Measurements from ENCODE around the gene TGM2. TPM values are rescaled to one million over a fixed set of nuclear protein-coding genes. Genes with fewer than 3 reads are reported as not detected.

The TGM2 gene
- total RNA-seq, 4 donors from 2014 or later = 3.7 to 6.2 (median 4.6) TPM

GRCh38 chr20:38168791-38169589 lies 3.9 kb upstream of the TGM2 start:
- intact Hi-C loops (cut with DNase I; ENCODE audit: low total_unique reads) = no loop called here
- 56 to 59% methylated on average over 8 of the region's 8 CpGs for WGBS, 2 donors
- H3K4me3 ChIP-seq (ENCODE audit: low read depth, poor library complexity, severe bottlenecking) = no peak overlapping the region
- TF ChIP-seq CTCF (IDR thresholded peaks at IDR 0.05) = no peak
- no peak for TF ChIP-seq POLR2A (IDR thresholded peaks at IDR 0.05)
- DNase-seq (ENCODE audit: low spot score in 2 of 2) = no peak

- no peak for DNase-seq (ENCODE audit: low spot score in 2 of 2)
- WGBS, 2 donors = 61 to 71% methylated on average over 7 of the region's 7 CpGs
- intact Hi-C loops (cut with DNase I; ENCODE audit: low total_unique reads) = no loop called here
- TF ChIP-seq POLR2A (IDR thresholded peaks at IDR 0.05) = no peak
- no peak for TF ChIP-seq CTCF (IDR thresholded peaks at IDR 0.05)
- no peak overlapping the region for H3K4me3 ChIP-seq (ENCODE audit: low read depth, poor library complexity, severe bottlenecking)
Measured at GRCh38 chr20:38167851-38168760, 3.0 kb upstream of the TGM2 start.

- intact Hi-C loops (cut with DNase I; ENCODE audit: low total_unique reads) = no loop called here
- TF ChIP-seq POLR2A (IDR thresholded peaks at IDR 0.05) (no peak), CTCF (IDR thresholded peaks at IDR 0.05) (no peak)
Measured at GRCh38 chr20:38167328-38167850, 2.3 kb upstream of the TGM2 start.

GRCh38 chr20:38166703-38167233 lies 1.7 kb upstream of the TGM2 start:
- H3K4me3 ChIP-seq (ENCODE audit: low read depth, poor library complexity, severe bottlenecking) = no peak overlapping the region
- TF ChIP-seq CTCF (IDR thresholded peaks at IDR 0.05) (no peak), POLR2A (IDR thresholded peaks at IDR 0.05) (no peak)
- WGBS, 2 donors = 84 to 88% methylated on average over 11 of the region's 11 CpGs
- intact Hi-C loops (cut with DNase I; ENCODE audit: low total_unique reads) = no loop called here
- DNase-seq (ENCODE audit: low spot score in 2 of 2) = no peak

More at GRCh38 chr20:38167328-38167850, 2.3 kb upstream of the TGM2 start:
- no peak overlapping the region for H3K4me3 ChIP-seq (ENCODE audit: low read depth, poor library complexity, severe bottlenecking)
- no peak for DNase-seq (ENCODE audit: low spot score in 2 of 2)
- WGBS, 2 donors = 91 to 98% methylated on average over 8 of the region's 8 CpGs

- intact Hi-C loops (cut with DNase I; ENCODE audit: low total_unique reads) = no loop called here
- 59 to 65% methylated on average over 11 of the region's 11 CpGs for WGBS, 2 donors
- H3K4me3 ChIP-seq (ENCODE audit: low read depth, poor library complexity, severe bottlenecking) = no peak overlapping the region
- TF ChIP-seq POLR2A (IDR thresholded peaks at IDR 0.05) = no peak
- no peak for TF ChIP-seq CTCF (IDR thresholded peaks at IDR 0.05)
- DNase-seq (ENCODE audit: low spot score in 2 of 2) = no peak
Measured at GRCh38 chr20:38165966-38166702, 1.1 kb upstream of the TGM2 start.
